Superior temporal gyrus (tissue), 1 donor: ENCODE measurements around the gene ULK4.

Experiments used
- DNase-seq: peaks from one replicate; pipeline ENCODE4 v3.0.0-alpha.2; 2016; ENCODE audit errors: extremely low spot score

ULK4 gene

DNA sequence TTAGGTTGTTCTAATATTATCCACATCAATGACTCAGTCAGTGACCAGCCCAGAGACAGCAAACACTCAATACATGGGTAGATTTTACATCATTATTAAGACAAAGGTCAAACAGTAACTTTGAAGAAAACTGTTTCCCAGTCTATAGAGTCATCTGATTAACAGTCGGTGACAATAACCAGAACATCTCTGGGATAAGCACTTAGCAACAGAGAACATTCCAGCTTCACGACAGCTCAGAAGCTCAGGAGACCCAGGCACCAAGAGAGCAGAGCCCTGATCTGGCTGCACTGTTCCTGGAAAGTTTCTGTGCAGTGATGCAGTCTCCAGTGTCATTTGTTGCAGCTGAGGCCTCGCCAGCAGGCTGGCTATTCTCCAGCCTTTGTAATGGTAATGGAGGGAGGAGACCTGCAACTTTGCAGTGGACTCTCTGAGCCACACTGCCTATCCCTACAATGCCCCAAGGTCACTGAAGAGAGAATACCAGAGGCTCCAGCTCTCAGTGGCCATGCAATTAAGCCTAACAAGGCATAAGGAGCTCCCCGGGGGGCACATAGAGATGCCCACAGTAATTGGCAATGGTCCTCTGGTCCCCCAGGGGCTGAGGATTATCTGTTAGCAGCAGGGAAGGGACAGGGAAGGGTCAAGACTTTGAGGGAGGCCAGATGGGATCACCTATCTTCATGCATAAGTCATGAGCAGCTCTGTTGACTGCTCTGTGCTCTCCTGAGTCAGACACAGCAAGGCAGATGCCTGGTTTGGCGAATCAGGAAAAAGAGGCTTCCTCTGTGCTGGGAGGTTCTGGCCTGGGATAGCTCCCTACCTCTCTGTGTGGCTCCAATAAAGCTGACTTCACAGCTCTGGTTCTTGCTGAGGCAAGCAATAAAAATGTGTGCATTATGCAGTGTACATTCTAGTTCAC is 599.0 kb downstream of the ULK4 start:
- DNase-seq, result no peak

DNA sequence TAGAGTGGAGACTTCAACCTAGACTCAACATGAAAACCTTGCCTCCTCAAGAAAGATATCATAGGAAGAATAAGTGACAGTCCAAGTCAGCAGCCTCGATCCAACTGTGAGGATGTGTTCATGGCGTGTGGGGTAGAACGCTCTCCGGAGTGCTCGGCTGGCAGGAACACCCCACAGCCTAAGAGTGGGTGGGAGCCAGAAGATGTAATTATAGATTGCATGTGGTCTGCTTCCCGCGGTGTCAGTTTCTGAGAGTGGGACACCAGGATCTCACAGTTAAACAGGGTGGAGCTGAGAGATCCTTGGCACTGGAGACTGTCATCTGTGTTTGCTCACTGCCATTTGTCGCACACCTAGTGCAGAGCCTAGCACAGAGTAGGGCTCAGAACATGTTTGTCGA is 604.6 kb downstream of the ULK4 start:
- DNase-seq, result no peak

DNA sequence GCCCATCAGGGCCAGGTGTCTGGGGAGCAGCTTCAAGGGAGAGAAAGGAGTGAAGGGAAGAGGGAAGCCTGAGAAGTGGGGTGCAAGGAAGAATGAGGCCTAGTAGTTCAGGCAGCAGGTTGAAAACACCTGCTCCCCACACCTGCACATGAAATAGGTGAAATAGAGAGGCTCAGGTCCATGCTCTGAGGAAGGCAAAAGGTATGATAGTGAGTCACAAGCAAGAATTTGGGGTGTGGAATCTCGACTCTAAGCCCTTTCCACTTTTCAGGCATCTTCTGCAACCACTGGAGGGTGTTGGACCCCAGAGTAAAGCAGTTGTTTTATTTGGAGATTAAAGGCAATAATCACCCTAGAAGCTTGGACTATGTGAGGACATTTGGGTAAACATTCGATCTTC is 605.1 kb downstream of the ULK4 start:
- no peak for DNase-seq

DNA sequence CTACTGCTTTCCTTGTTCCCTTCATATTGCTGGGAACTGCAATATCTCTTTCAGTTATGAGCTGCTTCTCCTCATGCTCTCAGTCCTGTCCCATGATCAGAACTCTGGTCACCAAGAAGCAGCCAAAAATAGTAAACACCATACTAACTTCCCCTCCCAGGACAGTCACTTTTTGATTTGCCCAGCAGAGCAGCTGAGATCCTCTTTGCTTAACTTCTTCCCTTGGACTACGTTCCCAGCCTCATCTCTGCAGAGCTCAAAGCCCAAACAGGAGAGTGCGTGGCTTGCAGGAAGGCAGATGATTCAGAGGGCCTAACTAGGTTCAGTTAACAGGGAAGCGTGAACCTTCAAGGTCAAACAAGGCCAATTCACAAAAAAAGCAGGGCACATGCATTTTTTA is 609.4 kb downstream of the ULK4 start:
- no peak for DNase-seq

DNA sequence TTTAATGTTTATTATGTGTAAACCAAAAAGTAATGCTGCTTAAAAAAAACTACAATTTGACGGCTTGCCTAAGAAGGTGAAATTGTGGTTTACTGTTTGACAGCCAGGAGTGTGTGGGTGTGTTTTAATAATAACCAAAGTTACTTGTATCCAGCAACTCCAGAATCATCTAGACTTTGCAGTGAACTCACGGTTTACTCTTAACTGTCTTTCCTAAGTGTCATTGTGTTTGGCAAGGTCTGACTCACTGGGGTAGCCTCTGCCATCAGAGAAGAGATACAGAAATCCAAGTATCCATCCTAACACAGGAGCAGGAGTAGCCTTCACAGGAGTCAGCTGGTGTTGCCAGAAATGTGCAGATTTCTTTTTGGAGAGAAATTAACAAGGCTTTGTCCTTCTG is 611.5 kb downstream of the ULK4 start:
- no peak for DNase-seq

DNA sequence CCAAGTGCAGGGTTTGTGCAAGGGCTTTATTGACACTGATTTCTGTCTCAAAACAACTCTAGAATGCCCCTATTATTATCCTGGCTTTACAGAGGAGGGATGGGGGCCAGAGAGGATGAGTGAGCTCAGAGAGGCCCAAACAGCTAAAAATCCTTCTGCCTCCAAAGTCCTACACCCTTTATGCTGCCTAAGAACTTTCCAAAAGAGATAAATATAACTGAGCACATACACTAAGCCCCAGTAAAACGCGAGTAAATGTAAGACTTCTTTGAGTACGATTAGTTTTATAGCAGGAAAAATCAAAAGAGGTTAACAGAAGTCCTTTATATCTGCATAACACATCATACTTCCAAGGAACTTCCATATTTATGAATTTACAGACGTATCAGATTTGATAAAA is 613.5 kb downstream of the ULK4 start:
- no peak for DNase-seq

DNA sequence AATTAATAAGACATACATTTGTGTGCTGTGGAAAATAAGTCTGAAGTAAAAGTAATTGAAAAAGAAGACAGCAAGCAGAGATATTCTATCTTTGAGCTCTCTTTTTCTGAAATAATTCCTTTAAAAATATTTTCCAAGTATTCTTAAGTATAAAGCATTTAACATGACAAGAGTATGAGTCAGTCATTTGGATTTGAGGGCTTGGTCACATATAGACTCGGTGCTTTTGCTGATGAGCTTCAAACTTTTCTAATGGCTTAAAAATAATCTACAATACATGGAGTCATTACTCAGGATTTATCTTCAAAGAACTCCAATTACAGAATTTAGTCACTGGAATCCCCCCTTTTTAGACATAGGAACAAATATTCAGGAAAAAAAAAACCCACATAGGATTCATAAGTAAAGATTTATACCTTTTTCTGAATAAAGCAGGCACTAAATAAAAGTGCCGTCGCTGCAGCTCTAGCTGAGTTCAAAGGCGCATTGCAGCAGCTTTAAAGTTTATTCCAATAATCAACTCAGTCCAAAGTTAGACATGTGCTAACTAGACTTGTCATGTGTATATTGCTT is 615.1 kb downstream of the ULK4 start:
- no peak for DNase-seq

DNA sequence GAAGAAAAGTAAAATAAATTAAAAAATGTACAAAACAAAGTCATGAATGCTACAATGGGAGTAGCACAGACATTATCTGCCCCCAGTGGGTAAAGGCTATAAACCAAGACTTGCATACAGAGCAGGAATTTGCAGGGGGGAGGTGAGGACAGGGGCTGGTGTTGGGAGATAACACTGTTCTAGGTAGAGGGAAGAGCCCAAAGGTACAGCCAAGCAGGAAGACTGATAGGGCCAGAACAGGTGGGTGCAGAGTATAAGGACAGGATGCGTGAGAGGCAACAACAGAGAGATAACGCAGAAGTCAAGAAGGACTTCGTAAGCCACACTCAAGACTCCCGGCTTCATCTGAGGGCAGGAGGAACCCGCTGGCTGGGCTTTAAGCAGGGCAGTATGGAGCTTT is 616.1 kb downstream of the ULK4 start:
- no peak for DNase-seq

DNA sequence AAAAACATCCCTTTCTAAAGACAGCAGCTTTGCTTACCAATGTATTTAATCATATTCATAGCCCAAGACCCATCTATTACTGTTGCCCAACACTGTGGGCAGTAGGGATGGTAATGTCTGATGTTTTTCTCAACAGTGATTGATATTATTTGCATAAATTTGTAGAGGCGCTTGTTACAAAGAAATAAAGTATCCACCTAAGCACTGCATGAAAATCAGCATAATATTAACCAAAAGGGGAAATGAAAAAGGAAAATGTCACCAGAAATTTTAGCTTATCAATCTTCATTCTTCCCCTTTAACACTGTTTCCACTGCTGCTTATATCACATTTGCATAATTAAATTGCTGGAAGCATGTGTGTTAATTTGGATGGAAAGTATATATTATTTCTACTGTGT is 622.1 kb downstream of the ULK4 start:
- no peak for DNase-seq

DNA sequence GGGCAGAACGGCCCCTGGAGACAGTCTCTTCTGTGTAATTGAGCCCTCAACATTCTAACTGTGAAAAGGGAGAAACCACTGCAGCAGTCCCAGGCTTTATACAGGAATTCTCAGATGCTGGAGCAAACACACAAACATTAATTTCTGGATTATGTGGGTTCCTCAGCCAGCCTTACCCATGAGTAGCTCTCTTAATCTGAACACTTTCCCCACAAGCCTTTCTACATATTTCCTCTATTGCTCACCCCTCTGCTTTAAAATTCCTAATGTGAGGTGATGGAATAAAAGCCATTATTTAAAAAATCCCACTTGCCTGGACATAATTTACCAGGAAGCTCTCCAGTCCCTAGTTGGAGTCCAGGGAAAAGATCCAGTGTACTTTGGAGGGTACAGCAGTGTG is 623.6 kb downstream of the ULK4 start:
- no peak for DNase-seq

DNA sequence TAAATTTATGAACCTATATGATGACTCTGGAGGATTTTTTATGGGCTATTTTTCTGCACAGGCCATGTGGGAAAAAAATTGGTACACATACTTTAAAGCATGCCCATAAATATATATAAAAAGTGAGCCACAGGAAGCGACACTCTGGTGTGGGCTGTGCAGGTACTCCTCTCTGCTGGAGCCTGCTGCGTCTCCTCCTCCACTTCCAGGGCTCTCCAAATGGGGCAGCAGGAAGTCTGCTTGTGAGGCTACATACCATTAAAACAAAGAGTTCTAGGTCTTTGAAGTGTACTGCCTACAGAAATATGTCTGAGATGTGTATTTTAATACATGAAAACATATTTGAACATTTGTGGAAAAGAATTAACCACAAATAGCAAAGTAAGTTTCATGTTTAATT is 627.5 kb downstream of the ULK4 start:
- no peak for DNase-seq

DNA sequence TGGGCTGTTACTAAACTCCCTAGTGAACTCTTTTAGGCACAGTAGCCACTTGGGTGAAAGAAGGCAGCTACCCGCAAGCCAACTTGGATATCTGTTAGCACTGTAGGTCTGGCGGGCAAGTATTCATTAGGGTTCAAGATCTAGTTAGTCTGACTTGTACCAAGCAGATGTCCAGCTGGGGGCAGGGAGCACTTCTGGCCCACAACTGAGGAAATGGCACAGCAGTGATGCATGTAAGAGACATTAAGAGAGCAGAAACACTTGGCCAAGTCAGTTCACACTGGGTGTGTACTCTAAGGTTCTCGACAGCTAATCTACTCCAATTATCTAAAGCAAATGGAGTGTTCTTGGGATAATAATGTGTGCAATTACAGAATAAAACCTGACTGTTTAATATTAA is 630.9 kb downstream of the ULK4 start:
- DNase-seq, result no peak

DNA sequence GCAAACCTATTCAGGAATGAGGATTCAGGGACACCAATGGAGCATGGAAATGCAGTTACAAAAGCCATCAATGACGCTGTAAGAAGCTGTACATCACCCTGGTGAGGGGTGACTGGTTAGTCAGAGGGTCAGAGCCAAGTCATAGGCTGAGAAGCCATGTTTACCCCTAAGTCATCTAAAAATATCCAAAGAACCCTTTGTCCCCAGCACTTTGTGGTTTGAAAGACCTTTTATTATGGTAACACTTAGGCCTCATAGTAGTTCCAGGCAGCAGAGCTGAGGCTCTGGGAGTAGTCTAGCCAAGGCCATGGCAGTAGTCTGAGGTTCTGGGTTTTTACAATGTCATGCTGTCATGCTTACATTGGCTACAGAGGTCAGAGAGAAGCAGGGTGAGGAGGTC is 631.4 kb downstream of the ULK4 start:
- DNase-seq, result no peak

DNA sequence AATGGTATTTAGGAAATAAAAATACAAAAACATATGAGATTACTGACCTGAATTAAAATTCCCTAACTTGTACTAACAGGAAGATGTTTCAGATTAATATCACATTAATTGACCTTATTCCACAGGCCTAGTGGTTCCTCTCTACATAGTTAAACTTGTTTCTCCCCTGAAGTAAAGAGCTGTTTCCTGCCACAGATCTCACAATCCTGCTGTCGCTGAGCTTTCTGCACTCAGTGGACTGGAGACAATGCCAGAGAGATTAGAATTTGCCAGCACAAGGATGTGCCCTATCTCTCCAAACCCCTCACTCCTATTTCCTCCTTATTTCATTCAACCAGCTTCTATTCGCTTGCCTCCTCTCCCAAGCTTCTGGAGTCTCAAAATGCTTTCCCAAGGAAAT is 632.0 kb downstream of the ULK4 start:
- no peak for DNase-seq

DNA sequence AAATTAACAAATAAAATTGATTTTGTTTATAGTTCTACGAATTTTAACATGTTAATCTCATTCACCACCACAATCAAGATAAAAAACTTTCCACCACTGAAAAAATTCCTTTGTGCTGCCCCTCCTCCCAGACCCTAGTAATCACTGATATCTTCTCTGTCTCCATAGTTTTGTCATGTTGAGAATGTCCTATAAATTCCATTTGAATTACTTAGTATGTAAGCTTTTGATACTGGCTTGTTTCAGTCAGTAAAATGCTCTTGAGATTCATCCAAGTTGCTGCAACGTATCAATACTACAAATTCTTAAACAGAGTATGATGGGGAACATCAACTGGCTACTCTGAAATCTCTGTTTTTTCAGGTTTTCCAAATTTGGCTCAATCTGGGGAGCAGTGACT is 633.0 kb downstream of the ULK4 start:
- no peak for DNase-seq

DNA sequence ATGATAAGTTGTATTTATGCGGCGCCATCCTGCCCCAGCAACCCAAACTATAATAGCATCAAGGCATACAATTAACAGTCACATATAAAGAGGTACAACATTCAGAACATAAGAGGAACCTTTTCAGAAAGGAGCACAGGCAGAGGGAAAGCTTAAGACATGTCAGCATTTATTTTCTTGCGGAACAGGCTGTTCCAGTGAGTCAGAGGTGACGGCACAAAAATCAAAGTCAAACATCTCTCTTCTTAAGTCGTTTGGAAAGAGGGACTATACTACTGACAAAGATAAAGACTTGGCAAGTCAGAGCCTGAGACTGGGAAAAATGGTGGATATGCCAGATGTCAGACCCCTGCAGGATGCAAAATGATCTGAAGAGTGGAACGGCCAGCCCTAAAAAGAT is 634.2 kb downstream of the ULK4 start:
- no peak for DNase-seq

DNA sequence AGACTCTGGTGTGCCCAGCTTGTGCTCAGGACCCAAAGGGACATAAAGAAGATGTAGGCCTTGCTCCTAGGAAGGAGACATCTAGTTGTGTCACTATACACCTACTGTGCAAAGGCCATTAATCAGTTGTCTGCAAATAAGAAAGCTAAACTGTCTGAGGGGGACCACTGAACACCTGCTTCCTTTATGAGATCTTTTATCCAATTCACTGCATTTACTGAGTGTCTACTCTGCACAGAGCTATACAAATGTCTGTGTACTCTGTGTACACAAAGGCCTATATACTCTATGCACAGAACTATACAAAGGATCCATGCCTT is 637.8 kb downstream of the ULK4 start:
- DNase-seq, result no peak

DNA sequence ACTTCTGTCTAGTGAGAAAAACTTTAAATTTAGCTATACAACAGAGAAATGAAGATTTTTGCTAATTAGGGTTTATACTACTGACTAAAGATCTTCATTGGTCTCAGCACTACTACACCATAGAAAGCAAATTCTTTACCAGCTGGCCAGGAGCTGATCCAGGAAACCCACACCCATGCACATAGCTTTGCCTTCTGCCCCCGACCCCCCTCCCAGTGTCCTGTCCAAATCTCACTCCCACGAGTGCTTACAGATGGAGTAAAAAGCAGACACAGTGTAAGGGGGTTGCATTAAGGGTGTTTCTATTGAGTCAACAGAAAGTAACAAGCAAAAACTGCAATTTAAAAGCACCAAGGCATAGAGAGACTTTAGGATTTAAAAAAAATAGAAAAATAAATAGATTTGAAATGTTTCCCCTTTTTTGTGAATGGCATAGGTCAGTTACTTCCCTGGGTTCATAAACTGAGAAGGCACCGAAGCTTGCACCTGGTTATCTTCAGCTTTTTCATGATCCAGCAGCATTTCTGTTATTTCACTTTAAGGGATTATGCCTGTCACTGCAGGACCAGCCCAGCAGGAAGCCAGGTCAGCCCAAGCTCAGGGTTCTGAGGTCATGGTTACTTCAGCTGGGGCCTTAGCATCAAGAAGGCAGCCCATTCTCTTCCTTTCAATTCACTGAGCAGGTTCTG is 638.3 kb downstream of the ULK4 start:
- no peak for DNase-seq

DNA sequence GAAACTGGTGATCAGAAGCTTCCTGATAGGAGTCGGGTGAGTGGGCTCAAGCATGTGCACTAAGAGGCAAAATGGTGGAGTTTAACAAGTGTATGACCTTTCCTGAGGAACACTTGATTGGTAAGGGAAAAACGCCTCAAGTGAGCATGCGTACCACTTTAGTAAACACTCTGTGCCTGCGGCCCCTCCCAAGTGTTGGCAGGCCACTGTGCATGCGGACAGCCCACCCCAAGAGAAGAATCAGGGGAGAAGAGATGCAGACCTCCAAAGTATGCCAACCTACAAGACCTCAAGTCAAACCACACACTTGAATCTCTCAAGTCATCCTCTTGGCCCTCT is 640.3 kb downstream of the ULK4 start:
- no peak for DNase-seq

DNA sequence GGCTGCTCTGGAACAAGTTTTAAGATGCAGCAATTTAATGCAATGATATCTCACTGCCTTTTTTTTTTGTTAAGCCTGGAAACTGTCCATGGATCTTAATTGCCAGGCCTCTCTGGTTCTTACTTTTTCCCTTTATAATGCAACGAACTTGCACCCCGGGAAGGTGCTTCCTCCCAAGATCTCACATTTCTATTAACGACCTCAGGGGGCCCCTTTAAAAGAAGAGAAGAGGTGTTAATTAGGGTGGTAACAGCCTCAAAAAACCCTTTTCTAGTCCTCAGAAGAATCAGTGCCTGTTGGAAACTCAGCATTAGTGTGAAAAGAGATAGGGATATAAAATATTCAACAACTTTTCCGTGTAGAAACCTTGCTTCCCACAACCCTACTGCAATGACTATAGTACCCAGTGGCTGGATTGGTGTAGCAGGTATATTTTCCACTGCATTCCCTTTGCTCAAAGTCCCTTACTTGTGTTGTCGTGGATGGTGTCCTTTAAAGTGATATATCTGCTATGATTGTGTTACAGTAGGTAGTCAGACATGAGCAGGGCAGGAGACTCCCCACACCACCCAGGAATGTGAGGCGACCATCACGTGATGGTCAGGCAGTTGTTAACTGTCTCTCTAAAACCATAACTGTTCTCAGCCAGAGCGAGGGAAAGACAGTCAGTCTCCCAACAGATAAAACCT is 640.8 kb downstream of the ULK4 start:
- DNase-seq, result no peak

DNA sequence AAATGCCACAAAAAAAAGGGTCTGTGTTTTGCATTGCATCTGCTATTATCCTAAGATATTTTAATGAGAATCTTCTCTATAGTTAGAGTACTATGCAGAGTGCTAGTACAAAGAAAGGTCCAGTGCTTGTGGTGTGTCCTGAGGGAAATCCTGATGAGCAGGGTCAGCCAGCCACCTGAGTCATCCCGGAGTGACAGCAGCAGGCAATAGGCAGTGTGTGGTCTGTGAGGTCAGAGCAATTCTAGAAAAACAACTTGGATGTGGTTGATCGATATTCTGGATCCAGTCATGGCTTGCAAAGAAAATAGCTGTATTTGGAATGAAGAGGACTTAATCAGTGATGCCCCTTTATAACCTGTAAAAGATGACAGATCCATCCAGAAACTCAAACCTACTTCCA is 643.4 kb downstream of the ULK4 start:
- DNase-seq, result no peak

DNA sequence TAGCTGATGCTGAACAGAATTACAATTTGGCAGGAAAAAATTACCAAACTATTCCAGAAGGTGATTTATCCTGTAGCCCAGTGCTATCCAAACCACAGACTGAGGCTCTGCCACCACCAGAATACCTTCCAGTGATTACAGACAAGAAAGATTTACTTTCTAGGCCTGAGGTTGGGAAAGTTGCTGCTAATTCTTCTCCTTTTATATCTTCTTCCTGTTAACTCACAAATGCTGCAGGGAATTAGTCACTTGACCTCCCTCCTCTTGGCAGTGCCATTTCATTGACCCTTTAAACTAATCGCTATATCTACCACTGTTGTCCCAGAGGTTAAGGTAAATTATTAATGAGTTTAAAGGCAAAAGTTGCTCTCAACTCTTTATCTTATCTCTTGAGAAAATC is 644.2 kb downstream of the ULK4 start:
- no peak for DNase-seq

DNA sequence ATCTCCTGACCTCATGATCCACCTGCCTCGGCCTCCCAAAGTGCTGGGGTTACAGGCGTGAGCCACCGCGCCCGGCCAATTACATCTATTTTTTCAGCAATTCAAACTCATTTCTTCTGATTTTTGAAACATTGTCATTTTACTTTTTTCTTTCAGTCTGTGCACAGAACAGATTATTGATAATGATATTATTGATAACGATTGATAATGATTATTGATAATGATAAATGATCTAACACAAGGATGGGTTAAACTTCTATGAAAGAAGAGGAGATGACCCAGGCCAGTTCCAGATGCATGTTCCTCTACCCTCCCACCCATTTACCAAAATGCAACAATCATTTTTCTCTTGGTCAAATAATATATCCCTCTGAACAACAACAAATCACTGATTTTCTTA is 644.6 kb downstream of the ULK4 start:
- DNase-seq, result no peak
